Endothelial cell of umbilical vein (primary cell): ENCODE measurements around the gene ANGEL2. TPM values are rescaled to one million over a fixed set of nuclear protein-coding genes. Genes with fewer than 3 reads are reported as not detected.

Experiments
- BruUV-seq: library from RNA; stranded (reverse); fragments of 400-500 nt; replicated peaks from 2 replicates; lab custom pipeline; 2021; lab: Mats Ljungman, UMichigan
- CTCF ChIA-PET: fragments of 300-600, 350-600 bp; sonication (Branson Sonifier 250); formaldehyde crosslinking; loops from one replicate; lab custom pipeline; 2021; ENCODE audit warnings: antibody characterized with exemption, inconsistent platforms; lab: Charles Lee
- POLR2A ChIA-PET: fragments of 300-600, 350-600 bp; sonication (Branson Sonifier 250); formaldehyde crosslinking; loops from one replicate; lab custom pipeline; 2021; ENCODE audit warnings: antibody characterized with exemption, inconsistent platforms; lab: Charles Lee
- DNase-seq: peaks from one replicate; pipeline ENCODE4 v3.0.0-alpha.2; 2011; ENCODE audit warnings: low read depth, low spot score
- FAIRE-seq: peaks from 2 replicates; lab custom pipeline; 2011; peaks lifted over from hg19 to GRCh38; lab: Jason Lieb, UNC
- H2AFZ ChIP-seq: 2 replicates; pipeline ENCODE4 v1.6.0; 2012; ENCODE audit warnings: low read depth, low read length, control low read depth, inconsistent platforms
- H3K27ac ChIP-seq: 2 replicates; pipeline ENCODE4 v1.5.1; 2011; ENCODE audit warnings: low read depth, mild to moderate bottlenecking, control low read depth, low read length, moderate library complexity; ENCODE audit not compliant: insufficient read depth
- H3K27me3 ChIP-seq, 2 experiments: 2 replicates each; pipeline versions ENCODE4 v1.6.0 to v1.6.1; 2011; ENCODE audit warnings: low read length in 2 of 2, mixed read lengths in 1 of 2; ENCODE audit not compliant: control insufficient read depth in 2 of 2, insufficient read depth in 2 of 2
- H3K36me3 ChIP-seq, 2 experiments: 2 replicates in 1 of 2; 3 replicates in 1 of 2; pipeline ENCODE4 v1.5.1; 2011; ENCODE audit warnings: low read length in 2 of 2, mild to moderate bottlenecking in 1 of 2, moderate library complexity in 1 of 2; ENCODE audit not compliant: control insufficient read depth in 2 of 2, insufficient read depth in 2 of 2; ENCODE audit errors: extremely low read depth in 1 of 2
- H3K4me1 ChIP-seq: 3 replicates; pipeline ENCODE4 v1.5.1; 2011; ENCODE audit warnings: mild to moderate bottlenecking, low read length; ENCODE audit not compliant: control insufficient read depth, insufficient read depth; ENCODE audit errors: extremely low read depth
- H3K4me2 ChIP-seq: 2 replicates; pipeline ENCODE4 v1.6.1; 2011; ENCODE audit warnings: low read length, control low read depth, mixed read lengths; ENCODE audit not compliant: insufficient read depth
- H3K4me3 ChIP-seq, 3 experiments: fragments of 200-600 bp in 1 of 3; sonication (generic), shearing (Covaris generic) in 1 of 3; replicated peaks in 1 of 3; 2 replicates each; pipeline ENCODE4 v1.5.1; 2011 to 2016; ENCODE audit warnings: control low read depth in 3 of 3, low read length in 3 of 3, mild to moderate bottlenecking in 2 of 3, inconsistent platforms in 1 of 3, low read depth in 1 of 3, moderate library complexity in 1 of 3; ENCODE audit not compliant: insufficient read depth in 1 of 3
- H3K79me2 ChIP-seq: 2 replicates; pipeline ENCODE4 v1.6.0; 2012; ENCODE audit warnings: low read length, inconsistent platforms; ENCODE audit not compliant: control insufficient read depth, insufficient read depth
- H3K9ac ChIP-seq: replicated peaks from 2 replicates; pipeline ENCODE3; 2011; ENCODE audit warnings: low read length, control low read depth; ENCODE audit not compliant: insufficient read depth; ENCODE audit errors: extremely low read depth
- H3K9me1 ChIP-seq: replicated peaks from 3 replicates; pipeline ENCODE4 v1.6.0; 2011; ENCODE audit warnings: mild to moderate bottlenecking, low read length; ENCODE audit not compliant: control insufficient read depth, insufficient read depth; ENCODE audit errors: extremely low read depth
- H3K9me3 ChIP-seq: replicated peaks from 2 replicates; pipeline ENCODE4 v1.5.1; 2012; ENCODE audit warnings: low read length, inconsistent platforms; ENCODE audit not compliant: control insufficient read depth, insufficient read depth
- H4K20me1 ChIP-seq: replicated peaks from 2 replicates; pipeline ENCODE3; 2011; ENCODE audit warnings: mild to moderate bottlenecking, low read length; ENCODE audit not compliant: control insufficient read depth, insufficient read depth; ENCODE audit errors: extremely low read depth
- CTCF ChIP-seq, 2 donors: IDR thresholded peaks; 1 replicate in 1 of 2; 2 replicates in 1 of 2; pipeline ENCODE4 v1.5.1; 2011; ENCODE audit warnings: low read length in 2 of 2, mild to moderate bottlenecking in 2 of 2, moderate library complexity in 2 of 2, control low read depth in 1 of 2, inconsistent platforms in 1 of 2, low read depth in 1 of 2; ENCODE audit not compliant: insufficient read depth in 1 of 2; ENCODE audit errors: extremely low read depth in 1 of 2
- EZH2 ChIP-seq: IDR thresholded peaks from 2 replicates; pipeline ENCODE4 v1.6.1; 2012; ENCODE audit warnings: borderline replicate concordance, low read depth, mild to moderate bottlenecking, moderate library complexity, low read length, inconsistent platforms; ENCODE audit not compliant: severe bottlenecking
- FOS ChIP-seq: IDR thresholded peaks from 2 replicates; pipeline ENCODE4 v1.6.1; 2011; ENCODE audit warnings: mild to moderate bottlenecking, low read length, moderate library complexity, borderline replicate concordance; ENCODE audit not compliant: insufficient read depth
- GATA2 ChIP-seq: IDR thresholded peaks from 2 replicates; pipeline ENCODE4 v1.7.0; 2011; ENCODE audit warnings: low read depth, mild to moderate bottlenecking, moderate library complexity, mixed read lengths, low read length; ENCODE audit not compliant: insufficient read length, insufficient read depth
- JUN ChIP-seq: IDR thresholded peaks from 2 replicates; pipeline ENCODE4 v1.6.1; 2011; ENCODE audit warnings: borderline replicate concordance, low read depth; ENCODE audit not compliant: insufficient read length, insufficient read depth
- MAX ChIP-seq: IDR thresholded peaks from 2 replicates; pipeline ENCODE4 v1.6.1; 2011; ENCODE audit not compliant: insufficient read depth, insufficient read length
- MYC ChIP-seq: IDR thresholded peaks from one replicate; pipeline ENCODE4 v1.6.1; 2011; ENCODE audit warnings: mild to moderate bottlenecking, low read depth, low read length
- POLR2A ChIP-seq: IDR thresholded peaks from 2 replicates; pipeline ENCODE4 v1.6.1; 2012; ENCODE audit warnings: low read depth, mild to moderate bottlenecking, control low read depth, low read length
- POLR2AphosphoS5 ChIP-seq: IDR thresholded peaks from 2 replicates; pipeline ENCODE4 v1.6.1; 2012; ENCODE audit warnings: low read depth, mild to moderate bottlenecking, control low read depth, low read length, moderate library complexity; ENCODE audit not compliant: insufficient read depth
- dilution Hi-C: fragments of 300-500 bp; cut with MboI; formaldehyde crosslinking; loops from one replicate; pipeline ENCODE4 v1.15.0; 2019; ENCODE audit warnings: low sequenced_read_pairs; ENCODE audit not compliant: extremely low pct_ligation_motif_present
- intact Hi-C: fragments of 100-400 bp; cut with micrococcal nuclease; formaldehyde crosslinking; loops from one replicate; pipeline ENCODE4 v1.10.0; 2022
- polyA plus RNA-seq, 4 experiments: library from polyadenylated mRNA; depleted of rRNA in 3 of 4; stranded (reverse) in 3 of 4; unstranded in 1 of 4; fragments of >200 nt; gene quantifications; 2 replicates each; pipeline versions ENCODE4 v1.2.1 to v1.2.3, GENCODE V29; 2011 to 2012; ENCODE audit warnings: missing spikeins in 1 of 4
- total RNA-seq: library from RNA; stranded (reverse); gene quantifications from 2 replicates; pipeline ENCODE4 v1.2.3, GENCODE V29; 2021

Gene ANGEL2
- total and polyA plus RNA-seq, 2 donors (not counting 3 experiments of a cell fraction or from before 2014, with no cell fraction given): 11.9 to 39.1 TPM

GRCh38 chr1:212982430-212983152, 33.1 kb downstream of the ANGEL2 start:
- DNase-seq (no peak), FAIRE-seq (no peak)
- Histone ChIP-seq H3K36me3 (no peaks in the 10 kb centered on the region), H3K27me3 (no peaks in the 10 kb centered on the region), H3K79me2 (no peaks in the 10 kb centered on the region), H3K4me1 (no peaks in the 10 kb centered on the region), H3K9me1 (no peaks in the 10 kb centered on the region), H3K9me3 (no peaks in the 10 kb centered on the region), H3K4me2 (no peak overlapping the region), H3K9ac (no peak overlapping the region), H4K20me1 (no peaks in the 10 kb centered on the region), H3K4me3 (no peak overlapping the region), H2AFZ (no peak overlapping the region), H3K27ac (no peak overlapping the region)
- TF ChIP-seq POLR2A (no peak), CTCF (IDR thresholded peaks at IDR 0.05; ENCODE audit: extremely low read depth in 1 of 2, insufficient read depth in 1 of 2, low read depth in 1 of 2, low read length in 2 of 2) (no peak), MYC (no peak), GATA2 (no peak), EZH2 (no peak), JUN (no peak), FOS (no peak), MAX (no peak), POLR2AphosphoS5 (no peak)
- BruUV-seq: no TSS peak
- POLR2A ChIA-PET: no interaction called here
- dilution Hi-C loops: no loop called here
- CTCF ChIA-PET: no interaction called here
- intact Hi-C loops: no loop called here
